Measurements from ENCODE around the gene HDGFL2. TPM values are rescaled to one million over a fixed set of nuclear protein-coding genes. Genes with fewer than 3 reads are reported as not detected.

The HDGFL2 gene
- polyA plus RNA-seq, 4 donors: 61.5 to 96.9 (median 89.2) TPM

GRCh38 chr19:4444765-4445741 lies 27.0 kb upstream of the HDGFL2 start:
- DNase-seq (ENCODE audit: low read depth in 4 of 4, low spot score in 2 of 4): peak in 1 of 4 donors; percentile 23

GRCh38 chr19:4445963-4446703 lies 26.0 kb upstream of the HDGFL2 start:
- no peak for DNase-seq (ENCODE audit: low read depth in 4 of 4, low spot score in 2 of 4)

- no peak for DNase-seq (ENCODE audit: low read depth in 4 of 4, low spot score in 2 of 4)
These were observed 25.3 kb upstream of the HDGFL2 start for GRCh38 chr19:4446704-4447200.

- no peak for DNase-seq (ENCODE audit: low read depth in 4 of 4, low spot score in 2 of 4)
These were observed 24.6 kb upstream of the HDGFL2 start for GRCh38 chr19:4447327-4448146.

GRCh38 chr19:4448147-4448985 lies 23.7 kb upstream of the HDGFL2 start:
- no peak for DNase-seq (ENCODE audit: low read depth in 4 of 4, low spot score in 2 of 4)

- no peak for DNase-seq (ENCODE audit: low read depth in 4 of 4, low spot score in 2 of 4)
These were observed 23.0 kb upstream of the HDGFL2 start for GRCh38 chr19:4449022-4449638.

- no peak for DNase-seq (ENCODE audit: low read depth in 4 of 4, low spot score in 2 of 4)
These were observed 22.5 kb upstream of the HDGFL2 start for GRCh38 chr19:4449639-4450028.

- no peak for DNase-seq (ENCODE audit: low read depth in 4 of 4, low spot score in 2 of 4)
These were observed 19.7 kb upstream of the HDGFL2 start for GRCh38 chr19:4452230-4452990.

- no peak for DNase-seq (ENCODE audit: low read depth in 4 of 4, low spot score in 2 of 4)
These were observed 18.6 kb upstream of the HDGFL2 start for GRCh38 chr19:4453232-4454179.

GRCh38 chr19:4454747-4455718 lies 17.1 kb upstream of the HDGFL2 start:
- peak in 1 of 4 donors; percentile 23 for DNase-seq (ENCODE audit: low read depth in 4 of 4, low spot score in 2 of 4)

GRCh38 chr19:4455719-4456475 lies 16.2 kb upstream of the HDGFL2 start:
- DNase-seq (ENCODE audit: low read depth in 4 of 4, low spot score in 2 of 4): peak in 1 of 4 donors; percentile 72

GRCh38 chr19:4456476-4456842 lies 15.6 kb upstream of the HDGFL2 start:
- peak in 1 of 4 donors; percentile 21 for DNase-seq (ENCODE audit: low read depth in 4 of 4, low spot score in 2 of 4)

- DNase-seq (ENCODE audit: low read depth in 4 of 4, low spot score in 2 of 4): peak in 1 of 4 donors; percentile 37
These were observed 15.0 kb upstream of the HDGFL2 start for GRCh38 chr19:4456843-4457653.

GRCh38 chr19:4457654-4458395 lies 14.3 kb upstream of the HDGFL2 start, which contains the start of gene UBXN6:
Gene UBXN6, minus strand, starts transcription at chr19:4457794. Its CDS starts 97 bp downstream, at chr19:4457697.
- DNase-seq (ENCODE audit: low read depth in 4 of 4, low spot score in 2 of 4): peak; percentile 86 to 95 (median 92)

All from left renal cortex interstitium (tissue), 4 donors.